ENCODE measurements around the gene GPR84. TPM values are rescaled to one million over a fixed set of nuclear protein-coding genes. Genes with fewer than 3 reads are reported as not detected.

Gene GPR84
- total and polyA plus RNA-seq, 7 experiments from 2014 or later: 1.2 to 13.1 (median 3.9) TPM; not detected in 4

DNA sequence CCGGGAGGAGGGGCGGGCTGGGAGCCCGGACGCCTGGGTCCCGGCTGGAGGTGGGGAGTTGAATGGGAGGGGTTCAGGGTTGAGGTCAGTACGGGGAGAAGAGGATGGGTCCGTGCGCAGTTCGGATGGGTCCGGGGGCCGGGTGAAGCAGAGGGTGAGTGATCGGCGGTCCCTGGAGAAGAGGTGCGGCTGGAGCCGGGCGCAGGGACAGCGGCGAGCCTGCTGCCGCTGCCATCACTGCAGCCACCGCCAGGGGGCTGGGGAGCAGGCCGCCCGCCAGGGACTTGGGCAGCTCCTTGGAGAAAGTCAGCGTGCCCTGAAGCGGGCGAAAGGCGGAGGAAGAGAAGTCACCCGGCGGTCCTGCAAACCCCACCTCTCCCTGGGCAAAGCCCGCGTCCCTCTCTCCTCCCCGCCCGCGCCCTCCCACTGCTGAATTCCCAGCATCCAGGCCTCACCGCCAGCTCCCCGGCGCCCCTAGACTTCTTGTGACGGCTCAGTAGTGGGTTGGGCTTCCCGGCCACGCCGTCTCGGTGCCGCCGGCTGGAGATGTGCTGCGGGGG, 6.0 kb upstream of the GPR84 start:
- peak overlapping the region in 3 of 10 donors; percentile 25 to 78 (median 33) for H3K4me3 Mint-ChIP-seq
- ChIA-PET POLR2A (interaction anchor here (1.0 kb wide), 1 partner anchor 9 kb away, joined by 3 read pairs; no protein-coding TSS in a partner anchor), CTCF (interaction anchor here (0.6 to 2.4 kb wide), 8 partner anchors 8 to 81 kb away, joined by 3 to 10 read pairs (median 6); no protein-coding TSS in a partner anchor)
- peaks cover 0 to 9% (median 0%) of the 10 kb centered on the region in 5 donors for H3K27me3 Mint-ChIP-seq
- no peaks in the 10 kb centered on the region for H3K27me3 ChIP-seq (ENCODE audit: control insufficient read depth in 2 of 2, insufficient read depth in 2 of 2, low read length in 2 of 2)
- peaks cover 12 to 42% (median 28%) of the 10 kb centered on the region in 7 donors for H3K4me1 Mint-ChIP-seq
- H3K4me1 ChIP-seq (ENCODE audit: control insufficient read depth in 2 of 2, insufficient read depth in 2 of 2, low read length in 2 of 2): peaks cover 12 to 16% of the 10 kb centered on the region in 2 donors
- H3K9me3 Mint-ChIP-seq: no peaks in the 10 kb centered on the region
- DNase-seq (peak in 1 of 9 donors; percentile 54), ATAC-seq (no peak)
- no peaks in the 10 kb centered on the region for H3K9me3 ChIP-seq (ENCODE audit: control insufficient read depth in 2 of 3, low read length in 3 of 3)
- H3K4me3 ChIP-seq (ENCODE audit: low read length): no peak overlapping the region
- no peak overlapping the region for H3K27ac Mint-ChIP-seq
- intact Hi-C loops (cut with micrococcal nuclease): loop anchor here in 1 of 2 donors (10.0 kb wide), 1 partner anchor 365 kb away; the partner anchor contains the start of genes HOXC8 and HOXC9
- no peaks in the 10 kb centered on the region for H3K36me3 Mint-ChIP-seq
- H3K27ac ChIP-seq (ENCODE audit: low read depth, low read length): no peak overlapping the region
- no peaks in the 10 kb centered on the region for H3K36me3 ChIP-seq (ENCODE audit: control insufficient read depth in 2 of 3, insufficient read depth in 3 of 3, low read length in 3 of 3)

DNA sequence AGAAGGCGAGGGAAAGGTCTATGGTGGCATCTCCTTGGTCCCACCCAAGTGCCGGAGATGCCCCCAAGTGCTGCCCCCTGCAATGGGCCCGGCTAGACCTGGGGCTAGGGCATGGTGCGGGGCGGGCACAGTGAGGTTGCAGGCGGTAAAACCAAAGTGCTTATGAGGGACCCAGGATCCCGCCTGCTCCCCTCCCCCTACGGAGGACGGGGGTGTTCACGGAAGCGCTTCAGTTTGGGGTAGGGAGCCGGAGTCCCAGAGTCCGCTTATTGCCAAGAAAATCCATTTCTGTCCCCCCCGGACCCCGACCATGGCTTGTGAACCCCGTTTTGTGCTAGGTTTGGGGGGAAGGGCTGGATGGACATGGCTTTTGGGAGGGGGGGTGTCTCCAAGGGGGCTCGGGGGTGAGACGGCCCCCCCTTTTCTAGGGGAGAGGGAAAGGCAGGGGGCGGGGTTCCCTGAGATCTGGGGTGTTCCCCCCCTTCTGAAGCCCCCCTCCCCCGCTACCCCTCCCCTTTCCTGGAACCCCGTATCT, 5.4 kb upstream of the GPR84 start:
- Mint-ChIP-seq H3K4me3 (peak overlapping the region in 5 of 10 donors; percentile 62 to 79 (median 78)), H3K36me3 (no peaks in the 10 kb centered on the region), H3K27ac (no peak overlapping the region), H3K4me1 (peaks cover 14 to 42% (median 31%) of the 10 kb centered on the region in 7 donors), H3K9me3 (no peaks in the 10 kb centered on the region), H3K27me3 (peaks cover 0 to 9% (median 0%) of the 10 kb centered on the region in 5 donors)
- POLR2A ChIA-PET: interaction anchor here (1.0 kb wide), 1 partner anchor 9 kb away, joined by 3 read pairs; no protein-coding TSS in a partner anchor
- H3K4me3 ChIP-seq (ENCODE audit: low read length): no peak overlapping the region
- no peaks in the 10 kb centered on the region for H3K27me3 ChIP-seq (ENCODE audit: control insufficient read depth in 2 of 2, insufficient read depth in 2 of 2, low read length in 2 of 2)
- intact Hi-C loops (cut with micrococcal nuclease): loop anchor here (2.0 to 10.0 kb wide), 5 partner anchors 45 to 365 kb away; partner anchors contain the start of genes CBX5 (in 1 of the 2), COPZ1 (in 1 of the 2), HNRNPA1 (in 1 of the 2) and HOXC8 (in 1 of the 2)
- peaks cover 12 to 17% of the 10 kb centered on the region in 2 donors for H3K4me1 ChIP-seq (ENCODE audit: control insufficient read depth in 2 of 2, insufficient read depth in 2 of 2, low read length in 2 of 2)
- DNase-seq (no peak), ATAC-seq (no peak)
- no peaks in the 10 kb centered on the region for H3K9me3 ChIP-seq (ENCODE audit: control insufficient read depth in 2 of 3, low read length in 3 of 3)
- CTCF ChIA-PET: interaction anchor here (1.0 to 2.0 kb wide), 3 partner anchors 10 to 80 kb away, joined by 3 to 10 read pairs (median 8); no protein-coding TSS in a partner anchor
- no peak overlapping the region for H3K27ac ChIP-seq (ENCODE audit: low read depth, low read length)
- H3K36me3 ChIP-seq (ENCODE audit: control insufficient read depth in 2 of 3, insufficient read depth in 3 of 3, low read length in 3 of 3): no peaks in the 10 kb centered on the region

DNA sequence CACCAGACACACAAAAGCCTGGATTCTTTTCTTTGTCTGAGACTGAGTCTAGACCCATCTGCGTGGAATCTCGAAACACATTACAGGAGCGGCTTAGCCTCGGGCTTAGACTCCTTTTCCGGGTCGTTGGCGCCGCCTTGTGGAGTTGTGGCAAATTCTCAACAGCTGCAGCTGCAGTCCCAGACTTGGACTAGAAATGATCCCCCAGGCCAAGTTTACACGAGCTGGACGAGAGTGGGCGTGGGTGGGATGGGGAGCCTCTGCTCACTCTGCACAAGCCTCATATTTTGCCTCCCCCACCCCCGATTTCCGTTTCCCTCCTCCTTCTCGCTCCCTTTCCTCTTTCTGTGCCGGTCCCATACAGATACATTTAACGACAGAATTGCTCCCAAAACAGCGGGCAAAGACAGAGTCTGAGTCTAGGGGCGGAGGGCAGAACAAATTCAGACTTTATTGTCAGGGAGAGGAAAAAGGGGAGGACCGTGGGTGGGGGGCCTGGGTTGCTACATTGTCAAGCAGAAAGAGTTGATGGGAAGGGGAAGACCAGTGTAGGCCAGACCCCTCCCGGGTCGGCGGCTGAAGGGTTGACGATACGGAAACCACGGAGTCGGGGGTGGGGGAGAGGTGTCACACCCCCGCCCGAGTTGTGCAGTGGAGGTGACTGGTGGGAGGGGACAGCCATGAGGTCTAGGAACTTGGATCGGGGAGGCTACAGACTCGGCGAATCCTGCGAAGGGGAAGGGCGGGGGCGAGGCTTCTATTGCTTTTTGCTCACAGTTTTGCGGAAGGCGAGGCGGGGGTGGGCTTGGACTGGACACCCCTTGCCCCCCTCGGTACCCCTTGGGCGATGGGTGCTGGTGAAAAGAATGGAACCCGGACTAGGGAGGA, 4.7 kb upstream of the GPR84 start:
- Mint-ChIP-seq H3K27ac (peak overlapping the region in 7 of 9 donors; percentile 20 to 87 (median 54)), H3K9me3 (no peaks in the 10 kb centered on the region), H3K36me3 (no peaks in the 10 kb centered on the region), H3K27me3 (peaks cover 0 to 9% (median 0%) of the 10 kb centered on the region in 5 donors), H3K4me1 (peaks cover 21 to 49% (median 38%) of the 10 kb centered on the region in 7 donors), H3K4me3 (peak overlapping the region; percentile 26 to 79 (median 68))
- POLR2A ChIA-PET: interaction anchor here (0.6 to 2.1 kb wide), 7 partner anchors 10 to 153 kb away, joined by 3 to 16 read pairs (median 4); partner anchors contain the start of genes CBX5 and HNRNPA1
- Histone ChIP-seq H3K4me3 (ENCODE audit: low read length) (peak overlapping the region; percentile 46), H3K4me1 (ENCODE audit: control insufficient read depth in 2 of 2, insufficient read depth in 2 of 2, low read length in 2 of 2) (peaks cover 12 to 24% of the 10 kb centered on the region in 2 donors), H3K9me3 (ENCODE audit: control insufficient read depth in 2 of 3, low read length in 3 of 3) (no peaks in the 10 kb centered on the region), H3K36me3 (ENCODE audit: control insufficient read depth in 2 of 3, insufficient read depth in 3 of 3, low read length in 3 of 3) (no peaks in the 10 kb centered on the region), H3K27ac (ENCODE audit: low read depth, low read length) (no peak overlapping the region), H3K27me3 (ENCODE audit: control insufficient read depth in 2 of 2, insufficient read depth in 2 of 2, low read length in 2 of 2) (no peaks in the 10 kb centered on the region)
- CTCF ChIA-PET: interaction anchor here (0.8 to 2.2 kb wide), 20 partner anchors 9 to 154 kb away, joined by 3 to 15 read pairs (median 5); partner anchors contain the start of gene COPZ1
- intact Hi-C loops (cut with micrococcal nuclease): loop anchor here (1.0 to 2.0 kb wide), 12 partner anchors 10 to 155 kb away; partner anchors contain the start of genes CBX5 (in 1 of the 2), COPZ1 (in 1 of the 2) and HNRNPA1 (in 1 of the 2)
- ATAC-seq (peak; percentile 89), DNase-seq (peak; percentile 67 to 87 (median 83))

DNA sequence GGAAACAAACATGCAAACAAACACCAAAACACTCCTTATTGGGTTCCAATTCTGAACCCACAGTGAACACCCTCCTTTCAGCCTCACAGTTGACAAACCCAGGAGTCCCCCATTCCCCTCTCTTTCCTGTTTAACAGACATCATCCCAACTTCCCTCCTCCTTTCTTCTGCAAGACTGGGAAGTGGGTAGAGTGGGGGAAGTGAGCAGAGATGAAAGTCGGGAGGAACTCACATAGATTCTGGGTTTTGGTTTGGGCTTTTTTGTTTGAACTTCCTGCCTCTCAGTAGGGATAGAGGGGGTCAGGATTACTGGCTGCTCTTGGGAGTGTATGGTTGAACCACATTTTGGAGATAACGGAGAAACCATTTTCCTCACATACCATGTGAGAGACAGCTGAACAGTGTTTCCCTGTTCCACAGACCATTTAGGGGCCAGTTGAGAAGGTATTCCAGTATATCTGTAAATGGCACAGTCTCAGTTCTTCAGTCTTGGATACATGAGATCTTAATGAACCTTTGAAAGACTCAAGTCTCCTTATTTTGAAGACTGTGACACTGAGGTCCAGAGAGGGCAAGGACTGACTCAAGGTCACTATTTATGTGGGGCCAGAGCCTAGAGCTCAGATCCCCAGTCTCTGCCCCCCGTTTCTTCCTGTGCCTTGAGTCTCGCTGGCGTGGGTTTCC, 3.9 kb upstream of the GPR84 start:
- Histone ChIP-seq H3K36me3 (ENCODE audit: control insufficient read depth in 2 of 3, insufficient read depth in 3 of 3, low read length in 3 of 3) (no peaks in the 10 kb centered on the region), H3K4me3 (ENCODE audit: low read length) (peak overlapping the region; percentile 46), H3K9me3 (ENCODE audit: control insufficient read depth in 2 of 3, low read length in 3 of 3) (no peaks in the 10 kb centered on the region), H3K27me3 (ENCODE audit: control insufficient read depth in 2 of 2, insufficient read depth in 2 of 2, low read length in 2 of 2) (no peaks in the 10 kb centered on the region), H3K27ac (ENCODE audit: low read depth, low read length) (no peak overlapping the region), H3K4me1 (ENCODE audit: control insufficient read depth in 2 of 2, insufficient read depth in 2 of 2, low read length in 2 of 2) (peaks cover 12 to 24% of the 10 kb centered on the region in 2 donors)
- ChIA-PET POLR2A (interaction anchor here (0.6 to 2.1 kb wide), 8 partner anchors 9 to 618 kb away, joined by 3 to 16 read pairs (median 3); partner anchors contain the start of genes CBX5 and HNRNPA1), CTCF (interaction anchor here (0.6 to 2.2 kb wide), 23 partner anchors 10 to 153 kb away, joined by 3 to 15 read pairs (median 5); partner anchors contain the start of gene COPZ1)
- peak; percentile 18 for ATAC-seq
- H3K36me3 Mint-ChIP-seq: no peaks in the 10 kb centered on the region
- no peaks in the 10 kb centered on the region for H3K9me3 Mint-ChIP-seq
- peak overlapping the region; percentile 26 to 79 (median 68) for H3K4me3 Mint-ChIP-seq
- peak overlapping the region in 7 of 9 donors; percentile 33 to 87 (median 54) for H3K27ac Mint-ChIP-seq
- H3K27me3 Mint-ChIP-seq: peaks cover 0 to 9% (median 0%) of the 10 kb centered on the region in 5 donors
- intact Hi-C loops (cut with micrococcal nuclease): loop anchor here (1.0 to 2.0 kb wide), 12 partner anchors 9 to 154 kb away; partner anchors contain the start of genes CBX5 (in 1 of the 2), COPZ1 (in 1 of the 2) and HNRNPA1 (in 1 of the 2)
- no peak for DNase-seq
- peaks cover 27 to 51% (median 46%) of the 10 kb centered on the region in 7 donors for H3K4me1 Mint-ChIP-seq

DNA sequence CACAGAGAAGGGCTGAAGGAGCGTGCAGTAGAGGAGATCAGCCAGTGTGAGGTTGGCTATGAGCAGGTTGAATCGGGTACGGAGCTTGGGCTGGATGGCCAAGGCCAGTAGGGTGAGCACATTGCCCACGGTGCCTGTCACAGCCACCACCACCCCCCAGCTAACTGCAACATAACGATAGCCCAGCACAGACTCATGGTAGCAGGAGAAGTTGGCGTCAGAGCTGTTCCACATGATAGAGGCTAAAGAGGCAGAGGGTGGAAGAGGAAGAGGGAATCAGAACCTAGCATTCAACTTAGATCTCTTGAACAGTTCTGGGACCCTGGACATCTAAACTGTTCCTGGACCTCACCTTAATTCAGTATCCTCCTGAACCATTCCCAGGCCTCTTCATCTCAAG, 668 bp downstream of the GPR84 start:
- no peaks in the 10 kb centered on the region for H3K9me3 ChIP-seq (ENCODE audit: control insufficient read depth in 2 of 3, low read length in 3 of 3)
- intact Hi-C loops (cut with micrococcal nuclease): loop anchor here in 1 of 2 donors (1.0 kb wide), 1 partner anchor 357 kb away; no protein-coding TSS in a partner anchor
- peak overlapping the region in 7 of 9 donors; percentile 33 to 85 (median 65) for H3K27ac Mint-ChIP-seq
- no peak overlapping the region for H3K4me3 ChIP-seq (ENCODE audit: low read length)
- H3K36me3 ChIP-seq (ENCODE audit: control insufficient read depth in 2 of 3, insufficient read depth in 3 of 3, low read length in 3 of 3): no peaks in the 10 kb centered on the region
- peaks cover 20 to 38% (median 35%) of the 10 kb centered on the region in 7 donors for H3K4me1 Mint-ChIP-seq
- peak overlapping the region in 3 of 10 donors; percentile 35 to 73 (median 59) for H3K4me3 Mint-ChIP-seq
- ATAC-seq (no peak), DNase-seq (no peak)
- CTCF ChIA-PET: interaction anchor here (0.8 to 4.0 kb wide), 5 partner anchors 16 to 147 kb away, joined by 3 to 36 read pairs (median 5); no protein-coding TSS in a partner anchor
- H3K36me3 Mint-ChIP-seq: no peaks in the 10 kb centered on the region
- no peaks in the 10 kb centered on the region for H3K27me3 ChIP-seq (ENCODE audit: control insufficient read depth in 2 of 2, insufficient read depth in 2 of 2, low read length in 2 of 2)
- no peak overlapping the region for H3K27ac ChIP-seq (ENCODE audit: low read depth, low read length)
- peaks cover 12 to 22% of the 10 kb centered on the region in 2 donors for H3K4me1 ChIP-seq (ENCODE audit: control insufficient read depth in 2 of 2, insufficient read depth in 2 of 2, low read length in 2 of 2)
- POLR2A ChIA-PET: interaction anchor here (0.6 to 1.5 kb wide), 4 partner anchors 11 to 85 kb away, joined by 3 to 7 read pairs (median 4); no protein-coding TSS in a partner anchor
- peaks cover 0 to 9% (median 0%) of the 10 kb centered on the region in 5 donors for H3K27me3 Mint-ChIP-seq
- H3K9me3 Mint-ChIP-seq: no peaks in the 10 kb centered on the region
